ENCODE measurements around the gene BEGAIN. TPM values are rescaled to one million over a fixed set of nuclear protein-coding genes. Genes with fewer than 3 reads are reported as not detected.

BEGAIN gene
- total RNA-seq, 4 donors from 2014 or later, result 0.25 to 0.49 (median 0.26) TPM; not detected in 1

- ATAC-seq, result no peak
- in situ Hi-C loops (cut with MboI; ENCODE audit: low sequenced_read_pairs in 4 of 4), result no loop called here
- TF ChIP-seq CTCF (IDR thresholded peaks at IDR 0.05 in 4 of 5, conservative IDR thresholded peaks at IDR 0.05 in 1 of 5), result no peak
- no peak for TF ChIP-seq POLR2A (IDR thresholded peaks at IDR 0.05)
Measured at GRCh38 chr14:100561005-100561404, 26.2 kb downstream of the BEGAIN start.

GRCh38 chr14:100560471-100560870, 26.7 kb downstream of the BEGAIN start:
- in situ Hi-C loops (cut with MboI; ENCODE audit: low sequenced_read_pairs in 4 of 4), result no loop called here
- Histone ChIP-seq H3K27me3 (peaks cover 0 to 3% (median 0%) of the 10 kb centered on the region in 3 donors), H3K4me3 (no peak overlapping the region), H3K9me3 (no peaks in the 10 kb centered on the region), H3K4me1 (no peaks in the 10 kb centered on the region), H3K27ac (no peak overlapping the region), H3K36me3 (no peaks in the 10 kb centered on the region)
- no peak for DNase-seq
- TF ChIP-seq POLR2A (IDR thresholded peaks at IDR 0.05) (no peak), CTCF (IDR thresholded peaks at IDR 0.05 in 4 of 5, conservative IDR thresholded peaks at IDR 0.05 in 1 of 5) (no peak)
- ATAC-seq, result no peak
- intact Hi-C loops (cut with DNase I; ENCODE audit: low total_unique reads), result loop anchor here (10.0 kb wide), 1 partner anchor 86 kb away; no protein-coding TSS in a partner anchor

More at GRCh38 chr14:100561005-100561404, 26.2 kb downstream of the BEGAIN start:
- no peak for DNase-seq
- Histone ChIP-seq H3K4me3 (no peak overlapping the region), H3K9me3 (no peaks in the 10 kb centered on the region), H3K27me3 (peaks cover 0 to 3% (median 1%) of the 10 kb centered on the region in 3 donors), H3K4me1 (no peaks in the 10 kb centered on the region), H3K36me3 (no peaks in the 10 kb centered on the region), H3K27ac (no peak overlapping the region)
- intact Hi-C loops (cut with DNase I; ENCODE audit: low total_unique reads), result loop anchor here (10.0 kb wide), 1 partner anchor 86 kb away; no protein-coding TSS in a partner anchor

- DNase-seq (no peak), ATAC-seq (no peak)
- H3K4me1 ChIP-seq, result no peaks in the 10 kb centered on the region
- in situ Hi-C loops (cut with MboI; ENCODE audit: low sequenced_read_pairs in 4 of 4), result no loop called here
- H3K9me3 ChIP-seq, result no peaks in the 10 kb centered on the region
- H3K4me3 ChIP-seq, result no peak overlapping the region
- H3K27me3 ChIP-seq, result peaks cover 0 to 3% (median 0%) of the 10 kb centered on the region in 3 donors
- intact Hi-C loops (cut with DNase I; ENCODE audit: low total_unique reads), result no loop called here
- TF ChIP-seq CTCF (IDR thresholded peaks at IDR 0.05 in 4 of 5, conservative IDR thresholded peaks at IDR 0.05 in 1 of 5) (no peak), POLR2A (IDR thresholded peaks at IDR 0.05) (no peak)
- H3K27ac ChIP-seq, result no peak overlapping the region
- no peaks in the 10 kb centered on the region for H3K36me3 ChIP-seq
Measured at GRCh38 chr14:100559455-100559854, 27.8 kb downstream of the BEGAIN start.

- TF ChIP-seq CTCF (IDR thresholded peaks at IDR 0.05 in 4 of 5, conservative IDR thresholded peaks at IDR 0.05 in 1 of 5) (no peak), POLR2A (IDR thresholded peaks at IDR 0.05) (no peak)
- in situ Hi-C loops (cut with MboI; ENCODE audit: low sequenced_read_pairs in 4 of 4), result no loop called here
- DNase-seq, result no peak
- Histone ChIP-seq H3K36me3 (no peaks in the 10 kb centered on the region), H3K9me3 (no peaks in the 10 kb centered on the region), H3K27me3 (peaks cover 0 to 3% (median 0%) of the 10 kb centered on the region in 3 donors), H3K27ac (no peak overlapping the region), H3K4me1 (no peaks in the 10 kb centered on the region), H3K4me3 (no peak overlapping the region)
- ATAC-seq, result no peak
- intact Hi-C loops (cut with DNase I; ENCODE audit: low total_unique reads), result no loop called here
Measured at GRCh38 chr14:100558966-100559365, 28.3 kb downstream of the BEGAIN start.

GRCh38 chr14:100558226-100558625, 29.0 kb downstream of the BEGAIN start:
- no peak overlapping the region for H3K4me3 ChIP-seq
- no peaks in the 10 kb centered on the region for H3K9me3 ChIP-seq
- TF ChIP-seq POLR2A (IDR thresholded peaks at IDR 0.05), result no peak
- no peak for TF ChIP-seq CTCF (IDR thresholded peaks at IDR 0.05 in 4 of 5, conservative IDR thresholded peaks at IDR 0.05 in 1 of 5)
- DNase-seq (no peak), ATAC-seq (no peak)
- intact Hi-C loops (cut with DNase I; ENCODE audit: low total_unique reads), result no loop called here
- no peaks in the 10 kb centered on the region for H3K4me1 ChIP-seq
- peaks cover 0 to 3% (median 0%) of the 10 kb centered on the region in 3 donors for H3K27me3 ChIP-seq
- no peak overlapping the region for H3K27ac ChIP-seq
- in situ Hi-C loops (cut with MboI; ENCODE audit: low sequenced_read_pairs in 4 of 4), result no loop called here
- H3K36me3 ChIP-seq, result no peaks in the 10 kb centered on the region

Measured in gastrocnemius medialis (tissue), 4 donors.